Activated CD4-positive, alpha-beta T cell treated with anti-CD3 and anti-CD28 coated beads, Interleukin-10, Interleukin-2, amounts not matched to agents 100 ng/mL and 50 ng/mL, durations not matched to agents 16 hours and 8 hours (primary cell): ENCODE data around the gene LXN.
"Not testable (repeated sequence)": the region's sequence is repeated elsewhere in the genome, so short reads cannot be mapped to it uniquely, and the experiment has no call there.

Source experiments
- DNase-seq: peaks from one replicate; pipeline ENCODE4 v3.0.0-alpha.2; 2020

Gene LXN, protein sequence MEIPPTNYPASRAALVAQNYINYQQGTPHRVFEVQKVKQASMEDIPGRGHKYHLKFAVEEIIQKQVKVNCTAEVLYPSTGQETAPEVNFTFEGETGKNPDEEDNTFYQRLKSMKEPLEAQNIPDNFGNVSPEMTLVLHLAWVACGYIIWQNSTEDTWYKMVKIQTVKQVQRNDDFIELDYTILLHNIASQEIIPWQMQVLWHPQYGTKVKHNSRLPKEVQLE

DNA sequence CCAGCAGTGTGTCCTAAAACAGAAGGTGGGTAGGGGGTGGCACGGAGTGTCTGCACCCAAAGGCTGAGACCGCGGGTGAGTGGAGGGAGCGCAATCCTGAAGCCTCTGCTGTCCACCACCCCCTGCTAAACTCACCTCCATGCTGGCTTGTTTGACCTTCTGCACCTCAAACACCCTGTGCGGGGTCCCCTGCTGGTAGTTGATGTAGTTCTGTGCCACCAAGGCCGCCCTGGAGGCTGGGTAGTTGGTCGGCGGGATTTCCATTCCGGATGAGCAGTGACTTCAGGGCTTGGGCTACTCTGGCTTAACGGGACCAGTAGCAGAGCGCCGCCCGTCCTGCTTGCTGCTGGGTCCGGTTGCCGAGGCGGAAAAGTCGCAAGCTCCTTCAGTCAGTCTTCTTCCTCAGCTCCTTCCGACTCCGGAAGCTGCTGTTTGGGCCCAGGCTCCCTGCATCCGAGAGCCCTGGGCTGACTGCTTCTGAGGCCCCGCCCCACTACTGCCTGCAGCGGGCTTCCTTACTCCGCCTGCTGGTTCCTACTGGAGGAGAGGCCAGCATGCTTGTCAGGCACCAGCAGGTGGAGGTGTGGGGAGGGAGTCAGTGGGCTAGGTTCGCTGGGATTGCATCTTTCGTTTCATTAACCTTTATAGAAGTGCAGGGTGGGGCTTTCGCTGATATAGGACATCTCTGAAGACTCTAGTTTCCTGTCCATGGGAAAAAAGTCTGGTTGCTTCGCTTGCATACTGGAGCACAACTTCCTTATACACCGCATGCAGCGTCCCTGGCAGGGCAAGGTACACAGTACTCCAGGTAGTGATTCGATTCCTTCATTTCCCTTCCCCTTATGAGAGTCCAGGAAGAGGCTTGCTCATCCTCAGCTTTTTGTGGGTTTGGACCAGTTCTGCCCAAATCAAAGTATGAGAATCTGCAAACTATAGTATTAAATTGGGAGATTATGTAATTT is at the start of gene LXN:
TSS of gene LXN (minus strand) at position 434 of the 962 bp plus-strand sequence. CDS start at position 264, 170 bp downstream.
- peak; percentile 91 for DNase-seq

DNA sequence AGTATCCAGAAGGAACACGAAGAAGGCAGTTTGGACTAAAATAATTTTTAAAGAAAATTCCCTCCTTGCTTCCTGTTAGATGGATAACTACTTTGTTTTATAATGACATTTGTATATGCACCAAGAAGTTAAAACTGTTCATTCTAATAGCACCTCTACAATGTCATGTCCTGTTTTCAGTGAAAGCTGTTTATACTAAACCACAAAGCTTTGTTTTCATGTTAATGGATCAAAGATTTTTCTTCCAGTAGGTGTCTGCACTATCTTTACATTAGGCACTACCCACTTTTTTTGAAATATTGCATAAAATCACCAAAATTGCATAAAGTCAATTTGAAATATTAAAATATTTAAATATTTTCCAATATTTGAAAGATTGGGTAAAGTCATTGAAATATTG is 49.7 kb upstream of the LXN start:
- DNase-seq = no peak

DNA sequence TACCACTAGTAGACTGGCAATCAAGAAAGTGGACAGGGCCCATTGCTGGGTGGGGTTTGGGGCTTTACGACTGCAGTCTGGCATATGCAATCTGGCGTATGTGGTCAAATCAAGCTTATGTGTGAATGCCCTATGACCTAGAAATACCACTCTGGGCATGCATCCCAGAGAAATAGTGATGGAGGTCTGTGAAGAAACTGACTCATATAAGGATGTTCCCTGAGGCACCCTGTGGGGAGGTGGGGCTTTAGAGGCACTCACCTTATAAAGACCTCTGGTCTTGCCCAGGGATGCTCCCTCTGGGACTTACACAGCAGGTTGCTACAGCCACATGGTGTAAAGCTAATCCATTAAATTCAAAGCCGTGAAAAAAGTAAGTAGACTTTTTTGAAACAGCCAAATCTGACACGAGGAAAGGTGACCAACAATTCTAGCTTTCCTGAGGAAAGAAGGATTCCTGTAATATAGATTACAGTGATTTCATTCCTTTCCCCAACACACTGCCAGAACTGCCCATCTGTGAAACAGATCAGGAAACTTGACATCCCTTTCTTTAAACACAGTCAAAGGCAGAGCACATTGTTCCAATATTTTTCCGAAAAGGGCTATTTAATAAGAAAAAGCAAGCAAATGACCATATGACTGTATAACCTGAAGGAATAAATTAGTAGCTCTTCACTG is 46.2 kb upstream of the LXN start:
- no peak for DNase-seq

- DNase-seq = no peak
Measured at GRCh38 chr3:158717576-158717975, 45.1 kb upstream of the LXN start.

DNA sequence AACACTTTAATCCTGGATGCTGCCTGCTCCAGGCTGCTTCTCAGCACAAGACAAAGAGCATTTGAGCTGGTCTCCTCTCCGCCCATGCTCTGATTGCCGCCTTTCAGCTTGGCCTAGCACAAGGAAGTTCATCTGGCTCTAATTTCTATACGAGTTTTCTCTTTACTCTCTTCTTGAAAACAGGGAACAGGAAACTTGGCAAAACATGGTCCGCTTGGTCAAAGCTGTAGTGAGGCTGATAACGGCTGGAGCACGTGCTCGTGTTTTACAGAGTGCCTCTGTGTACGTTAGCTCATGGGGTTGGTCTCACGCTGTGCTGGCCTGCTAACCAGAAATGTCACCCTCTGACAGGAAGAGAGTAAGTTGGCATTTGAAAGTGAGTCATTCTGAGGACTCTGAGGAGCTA is 40.6 kb upstream of the LXN start:
- DNase-seq = peak; percentile 58

DNA sequence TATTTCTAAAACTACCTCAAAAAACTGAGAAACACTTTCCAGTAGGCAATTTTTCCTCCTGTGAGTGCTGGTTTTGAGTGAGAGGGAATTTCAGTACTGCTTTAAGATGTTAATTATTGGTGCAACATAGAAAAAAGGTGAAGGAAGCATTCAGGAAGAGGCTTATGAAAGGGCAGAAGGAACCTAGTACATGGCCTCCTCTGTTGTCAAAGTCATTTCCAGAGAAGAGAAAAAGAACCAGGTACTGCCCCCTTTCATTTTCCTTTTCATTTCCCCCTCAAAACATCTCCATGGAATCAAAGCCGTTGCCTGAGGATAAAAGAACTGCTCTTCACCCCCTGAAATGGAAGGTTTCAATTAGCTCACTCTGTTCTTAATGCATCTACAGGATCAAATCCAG is 40.0 kb upstream of the LXN start:
- DNase-seq = peak; percentile 34

GRCh38 chr3:158711886-158712285 is 39.4 kb upstream of the LXN start:
- DNase-seq = no peak

DNA sequence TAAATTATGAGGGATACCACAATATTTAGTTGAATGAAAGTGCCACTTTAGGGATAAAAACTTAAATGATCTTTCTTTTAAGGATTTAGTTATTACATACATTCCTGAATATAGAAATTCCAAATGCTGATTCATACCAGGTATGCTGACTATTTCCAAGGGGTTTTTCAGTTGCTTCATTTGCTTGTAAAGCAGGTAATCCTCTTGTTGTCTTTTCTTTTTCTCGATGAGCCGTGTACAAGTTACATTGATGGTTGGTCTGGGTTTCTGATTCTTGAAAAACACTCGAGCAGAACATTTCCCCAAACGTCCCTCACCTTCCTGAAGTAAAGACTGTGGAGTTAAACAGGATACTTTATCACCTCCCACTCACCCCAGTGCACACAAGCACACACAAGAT is 38.2 kb upstream of the LXN start:
- DNase-seq = no peak

DNA sequence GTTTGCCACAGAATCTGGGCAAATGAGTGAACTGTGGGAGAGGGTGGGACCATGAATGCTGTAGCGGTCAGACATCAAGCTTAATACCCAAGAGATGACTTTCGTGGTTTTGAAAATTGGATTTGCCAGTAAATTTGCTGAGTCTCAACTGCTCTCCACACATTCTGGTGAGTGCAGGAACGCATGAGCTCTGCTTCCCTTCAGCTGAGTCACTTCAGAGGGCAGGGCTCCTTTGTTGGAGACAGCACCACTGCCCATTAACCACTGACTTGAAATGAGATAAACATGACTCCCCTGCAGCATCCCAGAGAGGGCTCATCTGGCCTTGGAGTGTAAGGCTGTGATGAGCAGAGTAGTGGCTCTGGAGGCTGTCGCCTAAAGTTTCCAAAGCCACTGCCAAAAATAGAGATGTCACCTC is 37.2 kb upstream of the LXN start:
- DNase-seq = peak; percentile 32

- no peak for DNase-seq
Measured at GRCh38 chr3:158703566-158703965, 31.1 kb upstream of the LXN start.

DNA sequence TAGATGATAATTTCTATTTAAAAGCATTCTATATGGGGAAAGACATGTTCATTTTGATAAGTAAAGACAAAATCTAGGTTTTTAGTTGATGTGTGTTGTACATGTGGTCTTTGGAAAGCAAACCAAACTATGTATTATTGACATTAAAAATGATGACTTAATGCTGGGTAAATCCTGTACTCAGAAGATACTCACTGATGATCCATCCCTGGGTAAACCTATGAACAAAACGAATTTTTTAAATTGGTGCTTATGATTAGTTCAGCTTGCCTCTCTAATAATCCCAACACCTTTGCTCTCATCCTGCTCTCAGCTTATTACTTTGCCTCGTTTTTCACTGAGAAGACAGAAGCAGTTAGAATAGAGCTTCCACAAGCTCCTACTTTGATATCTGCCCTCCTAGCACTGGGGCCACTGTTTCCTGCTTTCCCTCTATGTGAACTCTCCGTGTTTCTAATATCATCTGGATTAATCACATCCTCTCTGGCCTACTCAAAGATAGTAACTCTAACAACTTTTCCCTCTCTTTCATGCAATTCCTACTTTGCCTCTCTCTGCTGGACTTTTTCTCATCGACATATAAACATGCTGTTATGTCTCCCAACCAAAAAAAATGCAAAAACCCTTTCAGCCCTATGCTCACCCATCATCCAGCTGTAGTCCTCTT is 30.5 kb upstream of the LXN start:
- DNase-seq = no peak

- DNase-seq = no peak
Measured at GRCh38 chr3:158701420-158702065, 29.1 kb upstream of the LXN start.

GRCh38 chr3:158700559-158700958 is 28.1 kb upstream of the LXN start:
- DNase-seq = no peak

DNA sequence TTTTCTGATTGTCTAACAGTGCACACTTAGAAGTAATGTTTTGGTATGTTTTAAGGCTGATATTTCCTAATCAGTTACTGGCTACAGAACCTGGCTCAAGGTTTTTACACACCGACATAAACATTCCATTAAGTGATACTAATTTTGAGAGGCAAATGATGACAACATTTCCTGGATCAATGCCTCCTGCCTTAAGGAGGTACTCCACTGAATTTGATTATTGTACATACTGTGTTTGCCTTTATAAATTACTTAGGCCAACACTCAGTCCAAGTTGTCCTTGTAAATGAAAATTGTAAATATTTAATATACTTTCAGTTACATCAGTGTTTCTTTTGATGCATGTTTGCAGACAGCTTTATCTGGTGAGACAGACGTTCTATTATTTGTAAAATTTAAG is 24.2 kb upstream of the LXN start:
- no peak for DNase-seq

DNA sequence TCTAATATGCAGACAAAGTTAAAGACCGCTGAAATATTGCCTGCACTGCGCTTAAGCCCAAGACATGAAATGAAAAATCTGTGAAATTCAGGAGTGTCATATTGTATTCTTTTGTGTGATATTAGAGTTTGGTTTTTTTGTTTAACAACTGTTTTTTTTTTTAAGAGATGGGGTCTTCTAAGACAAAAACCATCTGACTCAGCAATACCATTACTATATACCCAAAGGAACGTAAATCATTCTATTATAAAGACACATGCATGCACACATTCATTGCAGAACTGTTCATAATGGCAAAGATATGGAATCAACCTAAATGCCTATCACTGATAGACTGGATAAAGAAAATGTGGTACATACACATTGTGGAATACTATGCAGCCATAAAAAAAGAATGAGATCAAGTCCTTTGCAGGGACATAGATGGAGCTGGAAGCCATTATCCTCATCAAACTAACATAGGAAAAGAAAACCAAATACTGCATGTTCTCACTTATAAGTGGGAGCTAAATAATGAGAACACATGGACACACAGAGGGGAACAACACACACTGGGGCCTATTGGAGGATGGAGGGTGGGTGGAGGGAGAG is 21.5 kb upstream of the LXN start:
- DNase-seq = not testable (repeated sequence)

DNA sequence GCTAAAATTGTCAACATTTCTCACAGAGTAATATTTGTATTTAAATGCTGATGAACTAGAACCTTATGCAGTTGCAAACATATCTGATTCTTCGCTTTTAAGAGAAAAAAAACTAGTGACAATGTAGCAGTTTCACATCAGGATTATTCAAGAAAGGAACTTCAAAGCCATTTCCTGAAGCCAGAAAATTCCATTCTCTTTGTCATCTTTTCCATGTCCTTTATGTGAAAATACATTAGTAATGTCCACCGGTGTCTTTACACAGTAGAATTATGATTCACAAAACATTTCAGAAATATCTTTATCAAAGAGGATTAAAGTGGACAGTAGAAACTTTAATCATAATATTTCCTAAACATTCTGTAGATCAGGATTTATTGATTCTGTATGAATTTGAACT is 12.7 kb upstream of the LXN start:
- no peak for DNase-seq

DNA sequence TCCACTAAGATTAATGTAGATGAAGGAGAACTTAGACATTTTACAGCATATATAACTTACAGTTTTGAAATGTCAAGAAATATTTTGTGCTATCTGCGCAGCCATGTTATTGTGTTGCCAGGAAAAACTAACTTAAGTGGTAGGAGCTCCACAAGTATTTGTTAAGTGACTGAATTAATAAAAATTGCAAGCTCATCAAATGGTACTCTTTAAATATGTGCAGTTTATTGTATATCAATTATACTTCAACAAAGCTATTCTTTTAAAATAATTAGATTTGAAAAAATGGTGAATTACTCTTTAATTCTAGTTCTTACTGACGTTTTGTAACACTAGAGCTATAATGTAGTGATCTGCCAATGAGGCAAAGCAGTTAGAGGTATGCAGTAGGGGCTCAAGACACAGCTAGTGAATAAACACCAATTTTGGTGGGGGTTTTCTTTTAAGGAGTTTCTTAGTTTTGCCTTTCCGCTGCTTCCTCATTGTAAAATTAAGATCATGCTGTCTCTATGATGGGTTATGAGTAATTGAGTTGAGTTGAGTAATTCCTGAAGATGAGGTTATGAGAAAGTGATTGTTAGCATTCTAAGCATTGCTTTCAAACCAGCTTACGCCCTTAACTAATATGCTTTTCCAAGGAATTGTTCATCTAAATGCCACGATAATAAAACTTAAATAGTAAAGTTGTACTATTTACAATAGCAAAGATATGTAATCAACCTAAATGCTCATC is 10.9 kb upstream of the LXN start:
- DNase-seq = peak; percentile 44

DNA sequence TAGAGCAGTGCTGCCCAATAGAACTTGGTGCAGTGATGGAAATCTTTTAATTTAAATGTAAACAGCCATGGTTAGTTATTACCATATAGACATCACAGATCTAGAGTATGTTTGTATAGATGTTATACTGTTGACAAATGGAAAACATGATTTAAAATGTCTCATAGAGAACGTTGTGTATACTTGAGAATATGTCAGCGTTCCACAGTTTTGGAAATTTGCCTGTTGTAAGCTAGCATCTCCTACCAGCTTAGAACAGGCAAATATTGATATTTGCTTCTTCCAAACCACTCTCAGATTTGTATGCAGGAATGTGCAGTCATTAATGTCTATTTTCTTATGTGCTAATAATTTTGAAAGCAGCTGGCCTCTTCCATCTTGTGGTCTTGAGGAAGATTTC is 8.4 kb upstream of the LXN start:
- no peak for DNase-seq

GRCh38 chr3:158679547-158680000 is 7.1 kb upstream of the LXN start:
- no peak for DNase-seq

- no peak for DNase-seq
Measured at GRCh38 chr3:158678687-158679086, 6.2 kb upstream of the LXN start.

DNA sequence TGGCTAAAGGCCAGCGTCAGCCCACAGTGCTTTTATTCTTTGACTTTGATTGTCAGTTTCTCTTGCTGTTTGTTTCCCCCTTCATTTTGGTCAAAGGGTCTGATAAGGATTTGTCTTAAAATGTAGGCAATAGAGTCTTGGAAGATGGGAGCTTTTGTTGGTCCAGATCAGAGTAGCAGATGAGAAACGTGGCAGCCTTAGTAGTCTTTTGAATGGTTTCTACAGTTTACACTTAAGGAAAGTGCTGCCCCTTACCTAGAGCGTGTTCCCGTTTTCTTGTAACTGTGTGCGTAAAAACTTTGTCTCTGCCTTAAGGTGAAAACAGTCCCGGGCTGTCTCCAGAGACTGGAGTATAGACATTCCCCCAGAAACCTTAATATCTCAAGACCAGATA is 630 bp downstream of the LXN start:
- DNase-seq = no peak
